Cardiac fibroblast (primary cell): ENCODE results near the gene FOXC1.

ENCODE experiments used
- DNase-seq, 2 donors: peaks; one replicate each; pipeline versions ENCODE4 v3.0.0 to v3.0.0-alpha.2; 2010; ENCODE audit warnings: low read depth in 2 of 2
- H3K4me3 ChIP-seq, 2 donors: replicated peaks in 1 of 2; 1 replicate in 1 of 2; 2 replicates in 1 of 2; pipeline ENCODE4 v1.5.1; 2011; ENCODE audit warnings: low read depth in 2 of 2, low read length in 2 of 2, mild to moderate bottlenecking in 2 of 2, moderate library complexity in 1 of 2
- TF ChIP-seq, protein P1 (sequence below): IDR thresholded peaks from one replicate; pipeline ENCODE4 v1.5.1; 2011; ENCODE audit warnings: low read depth, mild to moderate bottlenecking, low read length, inconsistent platforms

FOXC1 gene

DNA sequence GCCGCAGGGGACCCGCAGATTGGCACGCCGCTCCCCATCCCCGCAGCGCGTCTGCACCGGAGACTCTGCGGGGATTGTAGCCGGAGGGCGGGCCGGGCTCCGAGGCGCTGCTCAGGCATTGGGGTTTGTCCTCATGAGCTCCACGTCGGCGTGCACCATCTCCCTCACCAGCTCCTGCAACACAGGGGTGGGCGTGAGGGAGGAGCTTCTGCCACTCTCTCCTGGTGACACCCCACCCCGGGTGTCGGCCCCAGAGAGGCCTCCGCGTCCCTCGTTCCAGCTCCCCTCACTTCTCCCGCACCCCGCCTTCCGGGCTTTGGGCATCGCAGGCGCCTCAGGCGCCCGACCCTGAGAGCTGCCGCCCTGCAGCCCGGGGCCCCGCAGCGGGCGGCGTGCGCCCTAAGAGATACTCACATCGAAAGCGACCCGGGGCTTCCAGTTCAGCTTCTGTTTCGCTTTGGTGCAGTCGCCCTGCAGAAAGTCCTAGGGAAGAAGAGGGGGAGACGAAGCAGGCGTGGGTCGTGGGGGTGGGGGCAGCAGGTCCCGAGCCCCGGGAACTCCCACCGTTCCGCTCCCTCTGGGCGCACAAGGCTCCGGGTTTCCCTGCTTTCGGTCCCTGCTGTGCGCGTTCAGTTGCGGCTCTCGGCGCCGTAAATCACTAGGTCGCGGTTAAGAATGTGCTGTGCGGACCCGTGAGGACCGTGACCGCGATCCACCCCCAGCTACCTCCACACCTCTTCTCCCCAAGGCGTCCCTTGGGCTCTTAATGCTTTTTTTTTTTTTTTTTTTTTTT is 14.5 kb downstream of the FOXC1 start:
- no peak for DNase-seq
- H3K4me3 ChIP-seq, result peak overlapping the region; percentile 64 to 69
- TF ChIP-seq, protein P1, sequence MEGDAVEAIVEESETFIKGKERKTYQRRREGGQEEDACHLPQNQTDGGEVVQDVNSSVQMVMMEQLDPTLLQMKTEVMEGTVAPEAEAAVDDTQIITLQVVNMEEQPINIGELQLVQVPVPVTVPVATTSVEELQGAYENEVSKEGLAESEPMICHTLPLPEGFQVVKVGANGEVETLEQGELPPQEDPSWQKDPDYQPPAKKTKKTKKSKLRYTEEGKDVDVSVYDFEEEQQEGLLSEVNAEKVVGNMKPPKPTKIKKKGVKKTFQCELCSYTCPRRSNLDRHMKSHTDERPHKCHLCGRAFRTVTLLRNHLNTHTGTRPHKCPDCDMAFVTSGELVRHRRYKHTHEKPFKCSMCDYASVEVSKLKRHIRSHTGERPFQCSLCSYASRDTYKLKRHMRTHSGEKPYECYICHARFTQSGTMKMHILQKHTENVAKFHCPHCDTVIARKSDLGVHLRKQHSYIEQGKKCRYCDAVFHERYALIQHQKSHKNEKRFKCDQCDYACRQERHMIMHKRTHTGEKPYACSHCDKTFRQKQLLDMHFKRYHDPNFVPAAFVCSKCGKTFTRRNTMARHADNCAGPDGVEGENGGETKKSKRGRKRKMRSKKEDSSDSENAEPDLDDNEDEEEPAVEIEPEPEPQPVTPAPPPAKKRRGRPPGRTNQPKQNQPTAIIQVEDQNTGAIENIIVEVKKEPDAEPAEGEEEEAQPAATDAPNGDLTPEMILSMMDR, result no peak

DNA sequence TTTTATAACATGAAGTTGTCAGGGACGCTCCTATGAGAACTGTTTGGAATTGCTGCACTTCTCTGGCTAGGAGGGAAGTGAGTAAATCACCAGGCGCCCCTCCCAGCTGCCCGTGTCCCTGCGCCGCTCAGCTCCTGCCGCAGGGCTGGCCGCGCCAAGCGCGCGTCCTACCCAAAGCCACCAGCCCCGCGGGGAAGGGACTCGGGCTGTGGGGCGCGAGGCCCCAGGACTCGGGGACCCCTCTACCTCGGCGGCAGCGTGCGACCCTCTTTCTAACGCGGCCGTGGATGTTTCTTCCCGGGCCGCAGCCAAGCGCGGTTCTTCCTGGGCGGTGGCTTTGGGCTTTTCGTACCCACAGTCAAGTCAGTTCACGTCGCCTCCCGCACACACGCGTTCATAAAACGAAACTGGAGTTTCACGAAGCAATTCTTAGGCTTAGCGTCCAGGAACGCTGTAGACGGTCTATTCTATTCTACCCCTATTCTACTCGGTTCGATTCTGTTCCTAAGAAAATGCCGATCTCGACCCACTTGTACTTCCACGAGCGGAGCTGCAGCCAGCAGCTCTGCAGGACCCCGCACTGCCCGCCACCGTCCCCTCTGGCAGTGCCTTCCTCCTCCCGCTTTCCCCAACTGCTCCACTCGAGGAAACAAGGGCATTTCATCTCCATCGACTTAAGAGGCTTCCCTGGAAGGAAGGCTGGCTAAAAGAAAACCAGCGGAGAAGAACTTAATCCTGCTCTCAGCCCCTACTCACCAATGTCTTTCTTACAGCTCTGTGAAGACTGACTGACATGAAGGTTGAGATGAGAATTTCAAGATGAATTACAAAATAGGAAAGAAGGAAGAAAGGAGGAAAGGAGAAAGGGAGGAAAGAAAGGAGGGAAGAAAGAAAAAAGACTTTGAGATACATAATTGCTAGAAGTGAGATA is 15.4 kb downstream of the FOXC1 start:
- TF ChIP-seq, protein P1, result no peak
- H3K4me3 ChIP-seq, result peak overlapping the region; percentile 64 to 69
- peak; percentile 57 to 69 for DNase-seq

DNA sequence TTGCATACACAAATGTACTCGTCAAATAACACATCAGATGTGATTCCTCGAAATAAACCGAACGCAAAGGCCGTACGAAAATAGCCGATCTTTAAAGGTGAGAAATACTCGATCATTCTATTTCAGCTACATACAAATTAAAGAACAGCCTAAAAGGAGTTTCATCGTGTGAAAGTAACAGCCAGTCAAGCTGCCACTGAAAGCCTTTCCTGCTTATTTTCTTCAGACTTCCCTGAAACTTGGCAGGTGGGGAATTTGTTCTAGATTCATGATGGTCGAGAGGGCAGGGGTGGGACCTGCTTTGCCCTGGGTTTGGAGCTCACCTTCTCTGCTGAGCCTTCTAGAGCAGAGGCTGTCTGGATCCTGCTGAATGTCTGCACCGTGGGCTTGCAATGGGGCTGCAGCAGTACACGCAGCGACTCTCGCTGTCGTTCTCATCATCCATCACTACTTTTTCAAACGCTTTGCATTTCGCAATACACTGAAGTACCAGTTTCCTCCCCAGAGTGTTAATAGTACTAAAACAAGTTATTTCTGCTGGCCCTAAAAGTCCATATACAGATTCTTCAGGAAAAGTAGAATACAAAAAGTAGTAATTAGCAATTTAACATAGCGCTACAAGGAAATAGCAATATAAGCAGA is 16.2 kb downstream of the FOXC1 start:
- no peak for DNase-seq
- TF ChIP-seq, protein P1, result no peak
- no peak overlapping the region for H3K4me3 ChIP-seq

DNA sequence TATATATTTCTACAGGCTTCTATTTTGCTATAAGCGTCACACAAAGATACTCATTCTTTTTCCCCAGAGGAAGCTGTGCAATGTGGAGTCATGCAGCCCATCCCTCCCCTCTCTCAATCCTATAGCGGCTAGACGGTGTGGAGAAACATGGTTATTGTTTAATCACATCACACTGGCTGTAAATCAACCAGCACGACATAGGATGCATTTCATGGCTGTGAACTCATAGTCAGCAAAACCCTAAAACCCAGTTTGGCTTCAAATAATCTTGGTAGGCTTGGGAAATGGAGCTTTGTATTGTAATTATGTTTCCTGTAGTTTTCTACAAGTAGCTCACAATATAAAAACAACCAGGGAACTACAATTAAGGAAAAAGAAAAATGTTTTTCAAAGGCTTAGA is 16.8 kb downstream of the FOXC1 start:
- DNase-seq, result no peak
- TF ChIP-seq, protein P1, result no peak
- no peak overlapping the region for H3K4me3 ChIP-seq

DNA sequence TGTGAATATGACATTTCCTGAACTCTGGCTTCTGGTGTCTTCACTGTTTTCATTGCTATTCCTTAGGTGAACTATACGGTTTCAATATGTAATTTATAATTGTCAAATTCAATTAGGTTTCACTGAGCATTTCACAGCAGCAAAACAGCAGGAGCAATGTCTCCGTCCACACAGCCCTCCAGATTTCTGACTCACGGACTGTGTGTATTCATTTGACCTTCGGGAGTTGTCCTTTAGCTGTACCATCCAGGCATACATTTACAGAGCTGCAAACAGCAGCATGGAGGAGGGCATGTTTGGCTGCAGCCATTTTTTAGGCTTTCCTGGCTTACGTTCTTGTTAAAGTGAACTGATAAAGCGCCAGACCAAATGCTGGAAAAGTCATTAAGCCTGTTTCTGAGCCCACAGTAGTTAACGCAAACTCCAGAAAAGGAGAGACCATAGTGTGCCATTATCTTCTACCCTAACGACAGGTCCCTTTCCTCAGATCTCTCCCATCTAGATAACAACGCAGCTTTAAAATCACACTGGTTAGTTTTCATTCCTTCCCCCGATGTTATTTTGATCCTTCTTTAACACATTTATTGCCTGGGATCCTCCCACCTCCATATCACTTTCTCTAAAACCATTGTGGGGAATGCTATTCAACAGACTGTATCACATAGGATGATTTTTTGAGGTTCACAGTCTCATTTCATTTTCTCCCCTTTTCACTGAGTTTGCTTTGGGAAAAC is 18.3 kb downstream of the FOXC1 start:
- TF ChIP-seq, protein P1, result no peak
- H3K4me3 ChIP-seq, result no peak overlapping the region
- no peak for DNase-seq

DNA sequence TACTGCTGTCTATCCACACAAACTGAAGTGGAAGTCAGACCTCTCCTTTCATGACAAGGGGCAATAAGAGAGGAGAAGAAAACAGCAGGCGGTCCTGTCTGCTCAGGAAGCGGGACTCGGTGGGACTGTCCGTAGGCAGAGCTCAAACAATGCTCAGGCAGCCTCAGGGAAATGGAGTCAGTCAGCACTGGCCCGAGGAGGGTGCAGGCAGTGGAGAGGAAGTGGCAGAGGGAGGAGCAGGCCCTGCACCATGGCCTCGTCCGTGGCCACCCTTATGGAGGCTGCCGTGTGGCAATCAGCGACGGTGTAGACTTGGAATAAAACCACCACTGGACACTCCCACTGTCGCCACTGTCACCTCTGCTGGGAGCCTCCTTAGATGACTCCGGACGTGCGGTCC is 19.6 kb downstream of the FOXC1 start:
- TF ChIP-seq, protein P1, result no peak
- no peak for DNase-seq
- no peak overlapping the region for H3K4me3 ChIP-seq
